SK-N-SH (cell line): ENCODE data around the gene DOCK10. TPM values are rescaled to one million over a fixed set of nuclear protein-coding genes. Genes with fewer than 3 reads are reported as not detected.

Experiments
- CTCF ChIA-PET: fragments of 300-600, 350-600 bp; formaldehyde crosslinking; extraction: SDS; loops from one replicate; lab custom pipeline; 2021; lab: Yijun Ruan, JAX
- POLR2A ChIA-PET: fragments of 350-600 bp; sonication (Branson Sonifier 250); formaldehyde crosslinking; extraction: SDS; loops from one replicate; lab custom pipeline; 2020; ENCODE audit warnings: antibody characterized with exemption, inconsistent platforms; lab: Yijun Ruan, JAX
- DNase-seq: peaks from one replicate; pipeline ENCODE4 v3.0.0; 2012
- H2AFZ ChIP-seq: fragments of 200-600 bp; sonication (generic); 2 replicates; pipeline ENCODE4 v1.8.1; 2016; ENCODE audit warnings: antibody characterized with exemption, mild to moderate bottlenecking, low read depth
- H3F3A ChIP-seq: fragments of 200-600 bp; sonication (generic); replicated peaks from 2 replicates; pipeline ENCODE3; 2016; ENCODE audit warnings: antibody characterized with exemption, mild to moderate bottlenecking; ENCODE audit not compliant: insufficient read depth
- H3K27ac ChIP-seq, 2 experiments: fragments of 200-500 bp in 1 of 2; fragments of 200-600 bp in 1 of 2; sonication (Bioruptor generic) in 1 of 2; sonication (generic), shearing (Covaris generic) in 1 of 2; 2 replicates each; pipeline versions ENCODE4 v1.5.1 to v1.6.1; 2014 to 2016; ENCODE audit warnings: low read depth in 2 of 2, inconsistent platforms in 1 of 2, low read length in 1 of 2, mild to moderate bottlenecking in 1 of 2, mixed read lengths in 1 of 2
- H3K27me3 ChIP-seq: fragments of 200-600 bp; sonication (generic), shearing (Covaris generic); 2 replicates; pipeline ENCODE4 v1.6.1; 2016; ENCODE audit warnings: mixed run types; ENCODE audit not compliant: insufficient read depth
- H3K36me3 ChIP-seq, 2 experiments: fragments of 200-500 bp in 1 of 2; fragments of 200-600 bp in 1 of 2; sonication (Bioruptor generic) in 1 of 2; sonication (generic) in 1 of 2; replicated peaks in 1 of 2; 2 replicates each; pipeline versions ENCODE3 to v1.5.1; 2014 to 2016; ENCODE audit warnings: low read length in 1 of 2, mild to moderate bottlenecking in 1 of 2; ENCODE audit not compliant: insufficient read depth in 2 of 2, control insufficient read depth in 1 of 2
- H3K4me1 ChIP-seq, 2 experiments: fragments of 200-500 bp in 1 of 2; fragments of 200-600 bp in 1 of 2; sonication (Bioruptor generic) in 1 of 2; sonication (generic), shearing (Covaris generic) in 1 of 2; 2 replicates each; pipeline versions ENCODE4 v1.5.1 to v1.6.1; 2014 to 2016; ENCODE audit warnings: low read depth in 1 of 2, low read length in 1 of 2, mixed run types in 1 of 2; ENCODE audit not compliant: insufficient read depth in 2 of 2, control insufficient read depth in 1 of 2
- H3K4me2 ChIP-seq: fragments of 200-600 bp; sonication (generic), shearing (Covaris generic); 2 replicates; pipeline ENCODE4 v1.6.1; 2017; ENCODE audit warnings: mixed run types
- H3K4me3 ChIP-seq, 2 experiments: fragments of 200-500 bp in 1 of 2; fragments of 200-600 bp in 1 of 2; sonication (Bioruptor generic) in 1 of 2; sonication (generic), shearing (Covaris generic) in 1 of 2; 2 replicates each; pipeline versions ENCODE4 v1.5.1 to v1.8.1; 2014 to 2016; ENCODE audit warnings: low read depth in 2 of 2, inconsistent platforms in 1 of 2, low read length in 1 of 2, mild to moderate bottlenecking in 1 of 2, mixed read lengths in 1 of 2, moderate library complexity in 1 of 2
- H3K79me2 ChIP-seq: fragments of 200-600 bp; sonication (generic); 2 replicates; pipeline ENCODE4 v1.8.1; 2017; ENCODE audit warnings: mild to moderate bottlenecking; ENCODE audit not compliant: insufficient read depth
- H3K9ac ChIP-seq: fragments of 200-600 bp; sonication (generic); 2 replicates; pipeline ENCODE4 v1.6.1; 2017; ENCODE audit warnings: mixed run types
- H3K9me2 ChIP-seq: fragments of 200-600 bp; sonication (generic); 2 replicates; pipeline ENCODE4 v1.6.1; 2017; ENCODE audit warnings: mixed run types
- H3K9me3 ChIP-seq: fragments of 200-600 bp; sonication (generic); 2 replicates; pipeline ENCODE4 v1.6.1; 2017; ENCODE audit warnings: mixed run types, mild to moderate bottlenecking, moderate library complexity
- H4K20me1 ChIP-seq: fragments of 200-600 bp; sonication (generic); 2 replicates; pipeline ENCODE4 v1.6.1; 2017; ENCODE audit warnings: mild to moderate bottlenecking, mixed run types; ENCODE audit not compliant: insufficient read depth
- FOSL2 ChIP-seq: IDR thresholded peaks from 2 replicates; pipeline ENCODE4 v1.4.0; 2012; ENCODE audit warnings: low read depth, mild to moderate bottlenecking, moderate library complexity, borderline replicate concordance
- FOXJ3 ChIP-seq: sonication (generic); formaldehyde crosslinking; IDR thresholded peaks from 2 replicates; pipeline ENCODE4 v1.5.1; 2020; ENCODE audit warnings: mild to moderate bottlenecking, missing genetic modification reagents
- FOXM1 ChIP-seq: IDR thresholded peaks from 2 replicates; pipeline ENCODE4 v1.4.0; 2012; ENCODE audit warnings: low read depth, mild to moderate bottlenecking
- GATA2 ChIP-seq: sonication (generic); formaldehyde crosslinking; IDR thresholded peaks from 2 replicates; pipeline ENCODE4 v1.5.0; 2020; ENCODE audit warnings: mild to moderate bottlenecking, missing genetic modification reagents
- MEF2A ChIP-seq: IDR thresholded peaks from 2 replicates; pipeline ENCODE4 v1.4.0; 2012; ENCODE audit warnings: low read depth, borderline replicate concordance
- NRF1 ChIP-seq: IDR thresholded peaks from 2 replicates; pipeline ENCODE4 v1.6.1; 2012; ENCODE audit warnings: low read depth, mild to moderate bottlenecking, low read length
- POLR2AphosphoS5 ChIP-seq: IDR thresholded peaks from 2 replicates; pipeline ENCODE4 v1.6.1; 2012; ENCODE audit warnings: low read depth, low read length
- RAD21 ChIP-seq: IDR thresholded peaks from 2 replicates; pipeline ENCODE4 v1.6.1; 2012; ENCODE audit warnings: mild to moderate bottlenecking, low read length
- SIN3A ChIP-seq: IDR thresholded peaks from 2 replicates; pipeline ENCODE4 v1.6.1; 2012; ENCODE audit warnings: low read depth, mild to moderate bottlenecking, low read length, moderate library complexity, borderline replicate concordance
- SMC3 ChIP-seq: IDR thresholded peaks from 2 replicates; pipeline ENCODE4 v1.6.1; 2012; ENCODE audit warnings: low read depth, low read length, improper control_type of control experiment
- WGBS: methylation state at CpG from one replicate; pipeline ENCODE4 v1.1.6; 2017; ENCODE audit warnings: low lambda C conversion rate; 5-methylcytosine and 5-hydroxymethylcytosine counted together
- polyA plus RNA-seq, 3 experiments: library from polyadenylated mRNA; depleted of rRNA; stranded (reverse); fragments of >200 nt; gene quantifications; 2 replicates each; pipeline ENCODE4 v1.2.3, GENCODE V29; 2012
- TF ChIP-seq, protein P1 (sequence below): fragments of 200-600 bp; sonication (generic); IDR thresholded peaks from 2 replicates; pipeline ENCODE4 v1.6.1; 2017; ENCODE audit warnings: antibody characterized with exemption, mild to moderate bottlenecking, moderate library complexity
- TF ChIP-seq, protein P2 (sequence below): IDR thresholded peaks from 2 replicates; pipeline ENCODE4 v1.4.0; 2012; ENCODE audit warnings: low read depth
- TF ChIP-seq, protein P3 (sequence below): IDR thresholded peaks from 2 replicates; pipeline ENCODE4 v1.4.0; 2012; ENCODE audit warnings: low read depth, borderline replicate concordance

The DOCK10 gene
- polyA plus RNA-seq, 1 of the 3 experiments (the other 2 are of a cell fraction) = 24.1 TPM

DNA sequence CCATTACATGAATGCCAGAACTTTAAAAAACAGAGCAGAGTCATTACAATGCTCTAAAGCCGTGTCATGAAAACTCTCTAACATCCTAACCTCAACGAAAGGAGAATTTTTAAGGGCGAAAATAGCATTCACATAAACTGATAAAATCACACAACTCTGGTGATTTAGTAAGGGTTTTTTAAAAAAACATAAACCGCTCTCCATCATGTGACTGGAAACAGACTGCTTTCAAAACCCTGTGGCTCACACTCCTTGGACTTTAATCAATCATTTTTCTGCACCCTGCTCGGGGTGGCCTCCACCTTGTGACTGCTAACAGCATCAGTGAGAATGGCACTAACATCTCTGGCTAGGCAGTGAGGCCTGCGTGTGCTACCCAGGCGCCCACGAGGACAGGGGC, 12.1 kb downstream of the DOCK10 start:
- DNase-seq = no peak
- CTCF ChIA-PET = interaction anchor here (0.8 kb wide), 1 partner anchor 12 kb away, joined by 3 read pairs; no protein-coding TSS in a partner anchor
- TF ChIP-seq, protein P1, sequence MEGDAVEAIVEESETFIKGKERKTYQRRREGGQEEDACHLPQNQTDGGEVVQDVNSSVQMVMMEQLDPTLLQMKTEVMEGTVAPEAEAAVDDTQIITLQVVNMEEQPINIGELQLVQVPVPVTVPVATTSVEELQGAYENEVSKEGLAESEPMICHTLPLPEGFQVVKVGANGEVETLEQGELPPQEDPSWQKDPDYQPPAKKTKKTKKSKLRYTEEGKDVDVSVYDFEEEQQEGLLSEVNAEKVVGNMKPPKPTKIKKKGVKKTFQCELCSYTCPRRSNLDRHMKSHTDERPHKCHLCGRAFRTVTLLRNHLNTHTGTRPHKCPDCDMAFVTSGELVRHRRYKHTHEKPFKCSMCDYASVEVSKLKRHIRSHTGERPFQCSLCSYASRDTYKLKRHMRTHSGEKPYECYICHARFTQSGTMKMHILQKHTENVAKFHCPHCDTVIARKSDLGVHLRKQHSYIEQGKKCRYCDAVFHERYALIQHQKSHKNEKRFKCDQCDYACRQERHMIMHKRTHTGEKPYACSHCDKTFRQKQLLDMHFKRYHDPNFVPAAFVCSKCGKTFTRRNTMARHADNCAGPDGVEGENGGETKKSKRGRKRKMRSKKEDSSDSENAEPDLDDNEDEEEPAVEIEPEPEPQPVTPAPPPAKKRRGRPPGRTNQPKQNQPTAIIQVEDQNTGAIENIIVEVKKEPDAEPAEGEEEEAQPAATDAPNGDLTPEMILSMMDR = no peak
- TF ChIP-seq SMC3 = no peak
- TF ChIP-seq SIN3A = no peak

DNA sequence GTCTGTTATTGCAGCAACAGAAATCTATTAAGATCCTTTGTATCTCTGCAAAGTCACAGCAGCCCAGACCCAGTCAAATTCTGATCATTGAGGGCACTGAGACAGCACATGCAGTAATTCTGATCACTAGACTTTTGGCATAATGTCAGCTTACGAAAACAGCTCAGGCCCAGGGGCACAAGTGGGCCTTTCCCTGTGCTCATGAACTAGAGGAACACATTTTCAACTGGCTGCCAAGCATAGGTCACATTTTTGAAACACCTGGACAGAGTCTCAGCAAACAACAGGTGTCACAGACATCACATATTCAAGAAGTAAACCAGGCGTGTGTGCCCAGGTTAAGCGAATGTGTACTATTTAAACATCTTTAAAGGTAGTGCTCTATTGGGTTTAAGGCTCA, 13.7 kb downstream of the DOCK10 start:
- H3K4me3 ChIP-seq = no peak overlapping the region
- H3K27me3 ChIP-seq = no peaks in the 10 kb centered on the region
- H3K9me3 ChIP-seq = no peaks in the 10 kb centered on the region
- ChIA-PET CTCF (interaction anchor here (2.0 kb wide), 1 partner anchor 11 kb away, joined by 5 read pairs; no protein-coding TSS in a partner anchor), POLR2A (no interaction called here)
- TF ChIP-seq RAD21 (no peak), POLR2AphosphoS5 (no peak), SIN3A (no peak), FOXJ3 (CRISPR knock-in tag) (no peak), NRF1 (no peak), GATA2 (no peak), FOSL2 (no peak), FOXM1 (no peak), MEF2A (no peak)
- TF ChIP-seq, protein P2, sequence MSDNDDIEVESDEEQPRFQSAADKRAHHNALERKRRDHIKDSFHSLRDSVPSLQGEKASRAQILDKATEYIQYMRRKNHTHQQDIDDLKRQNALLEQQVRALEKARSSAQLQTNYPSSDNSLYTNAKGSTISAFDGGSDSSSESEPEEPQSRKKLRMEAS = no peak
- TF ChIP-seq, protein P3, sequence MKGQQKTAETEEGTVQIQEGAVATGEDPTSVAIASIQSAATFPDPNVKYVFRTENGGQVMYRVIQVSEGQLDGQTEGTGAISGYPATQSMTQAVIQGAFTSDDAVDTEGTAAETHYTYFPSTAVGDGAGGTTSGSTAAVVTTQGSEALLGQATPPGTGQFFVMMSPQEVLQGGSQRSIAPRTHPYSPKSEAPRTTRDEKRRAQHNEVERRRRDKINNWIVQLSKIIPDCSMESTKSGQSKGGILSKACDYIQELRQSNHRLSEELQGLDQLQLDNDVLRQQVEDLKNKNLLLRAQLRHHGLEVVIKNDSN = no peak
- TF ChIP-seq, protein P1 = no peak
- peaks cover 11% of the 10 kb centered on the region for H3F3A ChIP-seq
- H3K27ac ChIP-seq = no peak overlapping the region
- H4K20me1 ChIP-seq = no peaks in the 10 kb centered on the region
- H3K4me2 ChIP-seq = no peak overlapping the region
- peaks cover 0 to 17% of the 10 kb centered on the region in 2 experiments; a peak in 3 of 4 replicates for H3K4me1 ChIP-seq
- H2AFZ ChIP-seq = no peak overlapping the region
- 100% methylated on average over 3 of the region's 3 CpGs for WGBS
- H3K9me2 ChIP-seq = no peaks in the 10 kb centered on the region
- no peaks in the 10 kb centered on the region for H3K36me3 ChIP-seq
- peaks cover 80% of the 10 kb centered on the region for H3K79me2 ChIP-seq
- H3K9ac ChIP-seq = no peak overlapping the region
- no peak for DNase-seq

More for the DNA sequence above, 12.1 kb downstream of the DOCK10 start:
- H4K20me1 ChIP-seq = no peaks in the 10 kb centered on the region
- peaks cover 11% of the 10 kb centered on the region for H3F3A ChIP-seq
- H3K9me2 ChIP-seq = no peaks in the 10 kb centered on the region
- H3K9me3 ChIP-seq = no peaks in the 10 kb centered on the region
- H3K27me3 ChIP-seq = no peaks in the 10 kb centered on the region
- no peak overlapping the region for H3K27ac ChIP-seq
- no peak overlapping the region for H3K4me3 ChIP-seq
- POLR2A ChIA-PET = no interaction called here
- H3K4me2 ChIP-seq = no peak overlapping the region
- WGBS = 97% methylated on average over 8 of the region's 8 CpGs
- peaks cover 0 to 6% of the 10 kb centered on the region in 2 experiments for H3K36me3 ChIP-seq
- peaks cover 0 to 12% of the 10 kb centered on the region in 2 experiments; a peak in 2 of 4 replicates for H3K4me1 ChIP-seq
- no peak overlapping the region for H2AFZ ChIP-seq
- no peak overlapping the region for H3K9ac ChIP-seq
- H3K79me2 ChIP-seq = peaks cover 80% of the 10 kb centered on the region
